Measurements from ENCODE around the gene BBX. TPM values are rescaled to one million over a fixed set of nuclear protein-coding genes. Genes with fewer than 3 reads are reported as not detected.
A peak's percentile ranks its signal among the peaks of the same experiment; 100 is the strongest.

BBX gene
- total and polyA plus RNA-seq, 4 donors = 4.7 to 25.1 (median 20.5) TPM

DNA sequence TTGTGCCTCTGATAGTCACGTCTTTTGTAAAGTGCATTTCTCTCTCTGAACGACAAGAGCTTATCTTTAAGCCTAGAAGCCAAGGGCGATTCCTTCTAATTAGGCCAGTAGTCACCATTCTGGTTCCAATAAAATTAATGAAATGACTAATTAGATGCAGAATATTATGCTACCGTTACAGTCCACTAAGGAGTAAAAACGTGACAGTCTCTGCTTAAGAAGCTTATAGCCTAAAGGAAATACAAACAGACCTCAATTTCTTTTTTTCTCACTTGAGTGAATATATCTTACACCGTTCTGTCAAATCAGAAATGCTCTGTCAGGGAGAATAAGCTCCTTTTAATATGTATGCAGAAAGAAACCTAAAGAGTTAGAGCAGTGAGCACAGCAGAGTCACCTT is 332.0 kb downstream of the BBX start:
- no peak overlapping the region for H3K27ac ChIP-seq (ENCODE audit: low read depth in 1 of 2, low read length in 2 of 2)
- H3K4me3 ChIP-seq (ENCODE audit: low read depth in 1 of 3, low read length in 3 of 3) = no peak overlapping the region
- no peaks in the 10 kb centered on the region for H3K36me3 ChIP-seq (ENCODE audit: control insufficient read depth in 4 of 4, insufficient read depth in 3 of 4, low read depth in 1 of 4, low read length in 3 of 4)
- WGBS = 80% methylated on average over 6 of the region's 6 CpGs
- H3K9me3 ChIP-seq (ENCODE audit: control insufficient read depth in 4 of 4, low read length in 3 of 4) = no peaks in the 10 kb centered on the region
- no peak for DNase-seq (ENCODE audit: low spot score)
- TF ChIP-seq, protein P1, sequence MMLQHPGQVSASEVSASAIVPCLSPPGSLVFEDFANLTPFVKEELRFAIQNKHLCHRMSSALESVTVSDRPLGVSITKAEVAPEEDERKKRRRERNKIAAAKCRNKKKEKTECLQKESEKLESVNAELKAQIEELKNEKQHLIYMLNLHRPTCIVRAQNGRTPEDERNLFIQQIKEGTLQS (IDR thresholded peaks at IDR 0.05) = no peak
- TF ChIP-seq YY1 (IDR thresholded peaks at IDR 0.05) = no peak
- TF ChIP-seq, protein P2, sequence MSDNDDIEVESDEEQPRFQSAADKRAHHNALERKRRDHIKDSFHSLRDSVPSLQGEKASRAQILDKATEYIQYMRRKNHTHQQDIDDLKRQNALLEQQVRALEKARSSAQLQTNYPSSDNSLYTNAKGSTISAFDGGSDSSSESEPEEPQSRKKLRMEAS (IDR thresholded peaks at IDR 0.05) = no peak
- TF ChIP-seq, protein P3, sequence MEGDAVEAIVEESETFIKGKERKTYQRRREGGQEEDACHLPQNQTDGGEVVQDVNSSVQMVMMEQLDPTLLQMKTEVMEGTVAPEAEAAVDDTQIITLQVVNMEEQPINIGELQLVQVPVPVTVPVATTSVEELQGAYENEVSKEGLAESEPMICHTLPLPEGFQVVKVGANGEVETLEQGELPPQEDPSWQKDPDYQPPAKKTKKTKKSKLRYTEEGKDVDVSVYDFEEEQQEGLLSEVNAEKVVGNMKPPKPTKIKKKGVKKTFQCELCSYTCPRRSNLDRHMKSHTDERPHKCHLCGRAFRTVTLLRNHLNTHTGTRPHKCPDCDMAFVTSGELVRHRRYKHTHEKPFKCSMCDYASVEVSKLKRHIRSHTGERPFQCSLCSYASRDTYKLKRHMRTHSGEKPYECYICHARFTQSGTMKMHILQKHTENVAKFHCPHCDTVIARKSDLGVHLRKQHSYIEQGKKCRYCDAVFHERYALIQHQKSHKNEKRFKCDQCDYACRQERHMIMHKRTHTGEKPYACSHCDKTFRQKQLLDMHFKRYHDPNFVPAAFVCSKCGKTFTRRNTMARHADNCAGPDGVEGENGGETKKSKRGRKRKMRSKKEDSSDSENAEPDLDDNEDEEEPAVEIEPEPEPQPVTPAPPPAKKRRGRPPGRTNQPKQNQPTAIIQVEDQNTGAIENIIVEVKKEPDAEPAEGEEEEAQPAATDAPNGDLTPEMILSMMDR (IDR thresholded peaks at IDR 0.05; ENCODE audit: low read depth, low read length, missing input control) = no peak
- H3K9ac ChIP-seq (ENCODE audit: low read depth in 1 of 2, low read length in 2 of 2) = no peak overlapping the region
- H3K27me3 ChIP-seq (ENCODE audit: control insufficient read depth in 4 of 4, insufficient read depth in 4 of 4, low read length in 3 of 4) = no peaks in the 10 kb centered on the region
- H3K4me1 ChIP-seq (ENCODE audit: control insufficient read depth in 4 of 4, insufficient read depth in 4 of 4, low read length in 3 of 4) = no peaks in the 10 kb centered on the region

DNA sequence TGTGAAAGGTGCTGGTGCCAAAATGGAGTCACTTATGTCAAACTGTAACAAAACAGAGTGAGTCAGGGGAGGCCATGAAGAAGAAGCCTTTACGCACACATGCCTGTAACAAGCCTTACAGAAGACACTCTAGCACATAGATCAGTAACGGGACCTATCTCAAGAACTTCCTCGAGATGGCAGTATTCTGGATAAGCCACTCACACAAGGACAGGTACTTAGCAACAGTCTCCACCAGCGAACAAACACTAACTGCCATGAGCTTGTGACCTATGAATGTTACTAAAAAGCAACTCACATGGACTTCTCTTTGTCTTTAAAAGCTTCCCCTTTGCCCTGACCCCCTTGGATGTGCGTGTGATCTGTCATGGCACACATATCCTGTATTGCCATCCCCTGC is 332.9 kb downstream of the BBX start:
- Histone ChIP-seq H3K36me3 (ENCODE audit: control insufficient read depth in 4 of 4, insufficient read depth in 3 of 4, low read depth in 1 of 4, low read length in 3 of 4) (no peaks in the 10 kb centered on the region), H3K27ac (ENCODE audit: low read depth in 1 of 2, low read length in 2 of 2) (no peak overlapping the region), H3K9me3 (ENCODE audit: control insufficient read depth in 4 of 4, low read length in 3 of 4) (no peaks in the 10 kb centered on the region), H3K9ac (ENCODE audit: low read depth in 1 of 2, low read length in 2 of 2) (no peak overlapping the region), H3K27me3 (ENCODE audit: control insufficient read depth in 4 of 4, insufficient read depth in 4 of 4, low read length in 3 of 4) (no peaks in the 10 kb centered on the region), H3K4me3 (ENCODE audit: low read depth in 1 of 3, low read length in 3 of 3) (no peak overlapping the region), H3K4me1 (ENCODE audit: control insufficient read depth in 4 of 4, insufficient read depth in 4 of 4, low read length in 3 of 4) (no peaks in the 10 kb centered on the region)
- TF ChIP-seq, protein P4, sequence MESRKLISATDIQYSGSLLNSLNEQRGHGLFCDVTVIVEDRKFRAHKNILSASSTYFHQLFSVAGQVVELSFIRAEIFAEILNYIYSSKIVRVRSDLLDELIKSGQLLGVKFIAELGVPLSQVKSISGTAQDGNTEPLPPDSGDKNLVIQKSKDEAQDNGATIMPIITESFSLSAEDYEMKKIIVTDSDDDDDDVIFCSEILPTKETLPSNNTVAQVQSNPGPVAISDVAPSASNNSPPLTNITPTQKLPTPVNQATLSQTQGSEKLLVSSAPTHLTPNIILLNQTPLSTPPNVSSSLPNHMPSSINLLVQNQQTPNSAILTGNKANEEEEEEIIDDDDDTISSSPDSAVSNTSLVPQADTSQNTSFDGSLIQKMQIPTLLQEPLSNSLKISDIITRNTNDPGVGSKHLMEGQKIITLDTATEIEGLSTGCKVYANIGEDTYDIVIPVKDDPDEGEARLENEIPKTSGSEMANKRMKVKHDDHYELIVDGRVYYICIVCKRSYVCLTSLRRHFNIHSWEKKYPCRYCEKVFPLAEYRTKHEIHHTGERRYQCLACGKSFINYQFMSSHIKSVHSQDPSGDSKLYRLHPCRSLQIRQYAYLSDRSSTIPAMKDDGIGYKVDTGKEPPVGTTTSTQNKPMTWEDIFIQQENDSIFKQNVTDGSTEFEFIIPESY (IDR thresholded peaks at IDR 0.05) = no peak
- TF ChIP-seq, protein P3 (IDR thresholded peaks at IDR 0.05; ENCODE audit: low read depth, low read length, missing input control) = no peak
- TF ChIP-seq RAD21 (IDR thresholded peaks at IDR 0.05) = peak in 1 of 2 donors; percentile 35
- TF ChIP-seq NR2F2 (IDR thresholded peaks at IDR 0.05) = no peak
- no peak for DNase-seq (ENCODE audit: low spot score)
- WGBS = 60% methylated on average over 5 of the region's 5 CpGs

DNA sequence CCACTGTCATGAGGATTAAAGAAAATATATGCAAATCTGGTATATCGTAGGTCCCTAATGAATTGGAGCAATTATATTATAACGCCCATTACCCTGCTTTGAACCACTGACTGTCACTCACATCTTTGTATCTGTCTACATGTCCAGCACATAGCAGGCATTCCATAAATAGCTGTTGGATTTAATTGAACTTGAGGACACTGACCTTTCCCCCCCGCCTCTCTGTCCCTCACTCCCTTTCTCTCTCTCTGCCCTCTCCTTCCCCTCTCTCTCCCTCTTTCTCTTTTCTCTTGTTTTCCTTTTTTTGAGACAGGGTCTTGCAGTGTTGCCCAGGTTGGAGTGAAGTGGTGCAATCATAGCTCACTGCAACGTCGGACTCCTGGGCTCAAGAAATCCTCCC is 335.1 kb downstream of the BBX start:
- WGBS = 90% methylated on average over 5 of the region's 5 CpGs
- H3K27ac ChIP-seq (ENCODE audit: low read depth in 1 of 2, low read length in 2 of 2) = no peak overlapping the region
- H3K9me3 ChIP-seq (ENCODE audit: control insufficient read depth in 4 of 4, low read length in 3 of 4) = no peaks in the 10 kb centered on the region
- no peaks in the 10 kb centered on the region for H3K27me3 ChIP-seq (ENCODE audit: control insufficient read depth in 4 of 4, insufficient read depth in 4 of 4, low read length in 3 of 4)
- H3K4me3 ChIP-seq (ENCODE audit: low read depth in 1 of 3, low read length in 3 of 3) = no peak overlapping the region
- H3K4me1 ChIP-seq (ENCODE audit: control insufficient read depth in 4 of 4, insufficient read depth in 4 of 4, low read length in 3 of 4) = peaks cover 0 to 1% (median 0%) of the 10 kb centered on the region in 4 donors
- TF ChIP-seq NR2F2 (IDR thresholded peaks at IDR 0.05) = peak; percentile 33
- no peak for TF ChIP-seq SP1 (IDR thresholded peaks at IDR 0.05)
- TF ChIP-seq, protein P4 (IDR thresholded peaks at IDR 0.05) = no peak
- TF ChIP-seq TAF1 (conservative IDR thresholded peaks at IDR 0.05) = no peak
- TF ChIP-seq RAD21 (IDR thresholded peaks at IDR 0.05) = no peak
- no peak for TF ChIP-seq HNF4A (conservative IDR thresholded peaks at IDR 0.05)
- TF ChIP-seq, protein P5, sequence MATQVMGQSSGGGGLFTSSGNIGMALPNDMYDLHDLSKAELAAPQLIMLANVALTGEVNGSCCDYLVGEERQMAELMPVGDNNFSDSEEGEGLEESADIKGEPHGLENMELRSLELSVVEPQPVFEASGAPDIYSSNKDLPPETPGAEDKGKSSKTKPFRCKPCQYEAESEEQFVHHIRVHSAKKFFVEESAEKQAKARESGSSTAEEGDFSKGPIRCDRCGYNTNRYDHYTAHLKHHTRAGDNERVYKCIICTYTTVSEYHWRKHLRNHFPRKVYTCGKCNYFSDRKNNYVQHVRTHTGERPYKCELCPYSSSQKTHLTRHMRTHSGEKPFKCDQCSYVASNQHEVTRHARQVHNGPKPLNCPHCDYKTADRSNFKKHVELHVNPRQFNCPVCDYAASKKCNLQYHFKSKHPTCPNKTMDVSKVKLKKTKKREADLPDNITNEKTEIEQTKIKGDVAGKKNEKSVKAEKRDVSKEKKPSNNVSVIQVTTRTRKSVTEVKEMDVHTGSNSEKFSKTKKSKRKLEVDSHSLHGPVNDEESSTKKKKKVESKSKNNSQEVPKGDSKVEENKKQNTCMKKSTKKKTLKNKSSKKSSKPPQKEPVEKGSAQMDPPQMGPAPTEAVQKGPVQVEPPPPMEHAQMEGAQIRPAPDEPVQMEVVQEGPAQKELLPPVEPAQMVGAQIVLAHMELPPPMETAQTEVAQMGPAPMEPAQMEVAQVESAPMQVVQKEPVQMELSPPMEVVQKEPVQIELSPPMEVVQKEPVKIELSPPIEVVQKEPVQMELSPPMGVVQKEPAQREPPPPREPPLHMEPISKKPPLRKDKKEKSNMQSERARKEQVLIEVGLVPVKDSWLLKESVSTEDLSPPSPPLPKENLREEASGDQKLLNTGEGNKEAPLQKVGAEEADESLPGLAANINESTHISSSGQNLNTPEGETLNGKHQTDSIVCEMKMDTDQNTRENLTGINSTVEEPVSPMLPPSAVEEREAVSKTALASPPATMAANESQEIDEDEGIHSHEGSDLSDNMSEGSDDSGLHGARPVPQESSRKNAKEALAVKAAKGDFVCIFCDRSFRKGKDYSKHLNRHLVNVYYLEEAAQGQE (IDR thresholded peaks at IDR 0.05) = no peak
- TF ChIP-seq RXRA (IDR thresholded peaks at IDR 0.05) = peak; percentile 75 to 77
- DNase-seq (ENCODE audit: low spot score) = no peak
- H3K36me3 ChIP-seq (ENCODE audit: control insufficient read depth in 4 of 4, insufficient read depth in 3 of 4, low read depth in 1 of 4, low read length in 3 of 4) = no peaks in the 10 kb centered on the region
- no peak overlapping the region for H3K9ac ChIP-seq (ENCODE audit: low read depth in 1 of 2, low read length in 2 of 2)
